Prostate gland (tissue), 2 donors: Measurements from ENCODE around the gene TMC1.

ENCODE experiments used
- POLR2AphosphoS5 ChIP-seq: sonication (generic); formaldehyde crosslinking; IDR thresholded peaks from one replicate; pipeline ENCODE4 v1.6.1; 2017; ENCODE audit warnings: antibody characterized with exemption
- TF ChIP-seq, protein P1 (sequence below), 4 experiments: fragments of 200-600 bp in 2 of 4; fragments of 450-650 bp in 2 of 4; sonication (generic) in 2 of 4; IDR thresholded peaks; 1 replicate in 3 of 4; 2 replicates in 1 of 4; pipeline ENCODE4 v1.5.1; 2016 to 2019; ENCODE audit warnings: antibody characterized with exemption in 4 of 4, mild to moderate bottlenecking in 2 of 4, moderate library complexity in 2 of 4

DNA sequence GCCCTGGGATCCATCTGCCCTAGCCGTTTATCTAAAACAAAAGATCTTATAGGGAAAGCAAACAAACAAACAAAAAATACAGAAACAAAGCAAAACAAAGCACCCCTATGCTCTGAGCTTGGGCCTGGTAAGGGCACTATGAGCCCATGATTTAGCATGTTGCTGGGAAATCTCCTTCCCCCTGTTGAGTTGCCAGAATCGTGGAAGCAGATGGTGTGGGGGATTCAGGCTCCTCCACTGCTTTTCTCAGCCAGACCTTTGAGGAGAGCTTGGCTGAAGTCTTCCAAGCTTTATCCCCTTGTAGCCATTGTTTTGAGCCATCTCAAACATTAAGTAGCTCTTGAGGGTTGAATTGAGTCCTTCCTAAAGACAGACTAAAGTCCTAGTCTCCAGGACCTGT, 29.9 kb downstream of the TMC1 start:
- TF ChIP-seq, protein P1, sequence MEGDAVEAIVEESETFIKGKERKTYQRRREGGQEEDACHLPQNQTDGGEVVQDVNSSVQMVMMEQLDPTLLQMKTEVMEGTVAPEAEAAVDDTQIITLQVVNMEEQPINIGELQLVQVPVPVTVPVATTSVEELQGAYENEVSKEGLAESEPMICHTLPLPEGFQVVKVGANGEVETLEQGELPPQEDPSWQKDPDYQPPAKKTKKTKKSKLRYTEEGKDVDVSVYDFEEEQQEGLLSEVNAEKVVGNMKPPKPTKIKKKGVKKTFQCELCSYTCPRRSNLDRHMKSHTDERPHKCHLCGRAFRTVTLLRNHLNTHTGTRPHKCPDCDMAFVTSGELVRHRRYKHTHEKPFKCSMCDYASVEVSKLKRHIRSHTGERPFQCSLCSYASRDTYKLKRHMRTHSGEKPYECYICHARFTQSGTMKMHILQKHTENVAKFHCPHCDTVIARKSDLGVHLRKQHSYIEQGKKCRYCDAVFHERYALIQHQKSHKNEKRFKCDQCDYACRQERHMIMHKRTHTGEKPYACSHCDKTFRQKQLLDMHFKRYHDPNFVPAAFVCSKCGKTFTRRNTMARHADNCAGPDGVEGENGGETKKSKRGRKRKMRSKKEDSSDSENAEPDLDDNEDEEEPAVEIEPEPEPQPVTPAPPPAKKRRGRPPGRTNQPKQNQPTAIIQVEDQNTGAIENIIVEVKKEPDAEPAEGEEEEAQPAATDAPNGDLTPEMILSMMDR (IDR thresholded peaks at IDR 0.05), result no peak
- no peak for TF ChIP-seq POLR2AphosphoS5
